ENCODE data around the gene MAN2B1.
"Not testable (repeated sequence)": the region's sequence is repeated elsewhere in the genome, so short reads cannot be mapped to it uniquely, and the experiment has no call there.

The MAN2B1 gene

GRCh38 chr19:12666265-12667048 is at the start of gene MAN2B1, which contains the start of gene WDR83:
Gene MAN2B1, minus strand, starts transcription at chr19:12666742. Its CDS starts 41 bp downstream, at chr19:12666701.
Gene WDR83, plus strand, starts transcription at chr19:12666807. Its CDS starts 2,984 bp downstream, at chr19:12669791.
- peak within 1 kb of the TSS; percentile 67 for H3K9ac ChIP-seq (ENCODE audit: low read depth, low read length)
- H3K36me3 ChIP-seq (ENCODE audit: control insufficient read depth, insufficient read depth, low read length) = peaks cover 12% of the 10 kb centered on the region
- H3K27me3 ChIP-seq (ENCODE audit: control insufficient read depth, insufficient read depth, low read length) = no peaks in the 10 kb centered on the region
- peak within 1 kb of the TSS; percentile 83 for H3K4me3 ChIP-seq (ENCODE audit: low read depth, low read length)
- peaks cover 4% of the 10 kb centered on the region for H3K4me1 ChIP-seq (ENCODE audit: control insufficient read depth, insufficient read depth, low read length)
- no peaks in the 10 kb centered on the region for H3K9me3 ChIP-seq (ENCODE audit: control insufficient read depth, insufficient read depth, low read length)

GRCh38 chr19:12715929-12716328 is 49.4 kb upstream of the MAN2B1 start:
- Histone ChIP-seq H3K4me3 (ENCODE audit: low read depth, low read length) (no peak overlapping the region), H3K9ac (ENCODE audit: low read depth, low read length) (no peak overlapping the region), H3K9me3 (ENCODE audit: control insufficient read depth, insufficient read depth, low read length) (no peaks in the 10 kb centered on the region), H3K27me3 (ENCODE audit: control insufficient read depth, insufficient read depth, low read length) (no peaks in the 10 kb centered on the region), H3K4me1 (ENCODE audit: control insufficient read depth, insufficient read depth, low read length) (no peaks in the 10 kb centered on the region), H3K36me3 (ENCODE audit: control insufficient read depth, insufficient read depth, low read length) (peaks cover 41% of the 10 kb centered on the region)

- no peaks in the 10 kb centered on the region for H3K9me3 ChIP-seq (ENCODE audit: control insufficient read depth, insufficient read depth, low read length)
- no peak overlapping the region for H3K4me3 ChIP-seq (ENCODE audit: low read depth, low read length)
- no peaks in the 10 kb centered on the region for H3K4me1 ChIP-seq (ENCODE audit: control insufficient read depth, insufficient read depth, low read length)
- no peaks in the 10 kb centered on the region for H3K27me3 ChIP-seq (ENCODE audit: control insufficient read depth, insufficient read depth, low read length)
- H3K36me3 ChIP-seq (ENCODE audit: control insufficient read depth, insufficient read depth, low read length) = peaks cover 49% of the 10 kb centered on the region
- H3K9ac ChIP-seq (ENCODE audit: low read depth, low read length) = no peak overlapping the region
Observed at GRCh38 chr19:12715102-12715501, 48.6 kb upstream of the MAN2B1 start.

GRCh38 chr19:12713304-12713703 is 46.8 kb upstream of the MAN2B1 start:
- peaks cover 50% of the 10 kb centered on the region for H3K36me3 ChIP-seq (ENCODE audit: control insufficient read depth, insufficient read depth, low read length)
- H3K9ac ChIP-seq (ENCODE audit: low read depth, low read length); H3K9me3 ChIP-seq (ENCODE audit: control insufficient read depth, insufficient read depth, low read length); H3K4me1 ChIP-seq (ENCODE audit: control insufficient read depth, insufficient read depth, low read length); H3K4me3 ChIP-seq (ENCODE audit: low read depth, low read length); H3K27me3 ChIP-seq (ENCODE audit: control insufficient read depth, insufficient read depth, low read length): not testable (repeated sequence)

- H3K4me3 ChIP-seq (ENCODE audit: low read depth, low read length); H3K27me3 ChIP-seq (ENCODE audit: control insufficient read depth, insufficient read depth, low read length); H3K9me3 ChIP-seq (ENCODE audit: control insufficient read depth, insufficient read depth, low read length); H3K4me1 ChIP-seq (ENCODE audit: control insufficient read depth, insufficient read depth, low read length); H3K9ac ChIP-seq (ENCODE audit: low read depth, low read length): not testable (repeated sequence)
- peaks cover 57% of the 10 kb centered on the region for H3K36me3 ChIP-seq (ENCODE audit: control insufficient read depth, insufficient read depth, low read length)
Observed at GRCh38 chr19:12712077-12712476, 45.5 kb upstream of the MAN2B1 start.

GRCh38 chr19:12711187-12711586 is 44.6 kb upstream of the MAN2B1 start:
- peaks cover 65% of the 10 kb centered on the region for H3K36me3 ChIP-seq (ENCODE audit: control insufficient read depth, insufficient read depth, low read length)
- no peak overlapping the region for H3K4me3 ChIP-seq (ENCODE audit: low read depth, low read length)
- no peaks in the 10 kb centered on the region for H3K9me3 ChIP-seq (ENCODE audit: control insufficient read depth, insufficient read depth, low read length)
- no peaks in the 10 kb centered on the region for H3K4me1 ChIP-seq (ENCODE audit: control insufficient read depth, insufficient read depth, low read length)
- no peak overlapping the region for H3K9ac ChIP-seq (ENCODE audit: low read depth, low read length)
- no peaks in the 10 kb centered on the region for H3K27me3 ChIP-seq (ENCODE audit: control insufficient read depth, insufficient read depth, low read length)

GRCh38 chr19:12708641-12709040 is 42.1 kb upstream of the MAN2B1 start:
- Histone ChIP-seq H3K36me3 (ENCODE audit: control insufficient read depth, insufficient read depth, low read length) (peaks cover 60% of the 10 kb centered on the region), H3K4me1 (ENCODE audit: control insufficient read depth, insufficient read depth, low read length) (no peaks in the 10 kb centered on the region), H3K9ac (ENCODE audit: low read depth, low read length) (no peak overlapping the region), H3K27me3 (ENCODE audit: control insufficient read depth, insufficient read depth, low read length) (no peaks in the 10 kb centered on the region), H3K4me3 (ENCODE audit: low read depth, low read length) (no peak overlapping the region), H3K9me3 (ENCODE audit: control insufficient read depth, insufficient read depth, low read length) (no peaks in the 10 kb centered on the region)

GRCh38 chr19:12706332-12706718 is 39.8 kb upstream of the MAN2B1 start:
- Histone ChIP-seq H3K4me1 (ENCODE audit: control insufficient read depth, insufficient read depth, low read length) (no peaks in the 10 kb centered on the region), H3K9me3 (ENCODE audit: control insufficient read depth, insufficient read depth, low read length) (no peaks in the 10 kb centered on the region), H3K4me3 (ENCODE audit: low read depth, low read length) (no peak overlapping the region), H3K9ac (ENCODE audit: low read depth, low read length) (no peak overlapping the region), H3K36me3 (ENCODE audit: control insufficient read depth, insufficient read depth, low read length) (peaks cover 67% of the 10 kb centered on the region), H3K27me3 (ENCODE audit: control insufficient read depth, insufficient read depth, low read length) (no peaks in the 10 kb centered on the region)

GRCh38 chr19:12705654-12706331 is 39.3 kb upstream of the MAN2B1 start:
- Histone ChIP-seq H3K9ac (ENCODE audit: low read depth, low read length) (no peak overlapping the region), H3K27me3 (ENCODE audit: control insufficient read depth, insufficient read depth, low read length) (no peaks in the 10 kb centered on the region), H3K36me3 (ENCODE audit: control insufficient read depth, insufficient read depth, low read length) (peaks cover 68% of the 10 kb centered on the region)

GRCh38 chr19:12705169-12705568 is 38.6 kb upstream of the MAN2B1 start:
- H3K4me3 ChIP-seq (ENCODE audit: low read depth, low read length) = no peak overlapping the region
- no peaks in the 10 kb centered on the region for H3K9me3 ChIP-seq (ENCODE audit: control insufficient read depth, insufficient read depth, low read length)
- peaks cover 66% of the 10 kb centered on the region for H3K36me3 ChIP-seq (ENCODE audit: control insufficient read depth, insufficient read depth, low read length)
- H3K9ac ChIP-seq (ENCODE audit: low read depth, low read length) = no peak overlapping the region
- H3K4me1 ChIP-seq (ENCODE audit: control insufficient read depth, insufficient read depth, low read length) = no peaks in the 10 kb centered on the region
- no peaks in the 10 kb centered on the region for H3K27me3 ChIP-seq (ENCODE audit: control insufficient read depth, insufficient read depth, low read length)

More at GRCh38 chr19:12705654-12706331, 39.3 kb upstream of the MAN2B1 start:
- Histone ChIP-seq H3K9me3 (ENCODE audit: control insufficient read depth, insufficient read depth, low read length) (no peaks in the 10 kb centered on the region), H3K4me1 (ENCODE audit: control insufficient read depth, insufficient read depth, low read length) (no peaks in the 10 kb centered on the region), H3K4me3 (ENCODE audit: low read depth, low read length) (no peak overlapping the region)

- H3K4me3 ChIP-seq (ENCODE audit: low read depth, low read length) = no peak overlapping the region
- no peaks in the 10 kb centered on the region for H3K27me3 ChIP-seq (ENCODE audit: control insufficient read depth, insufficient read depth, low read length)
- H3K9me3 ChIP-seq (ENCODE audit: control insufficient read depth, insufficient read depth, low read length) = no peaks in the 10 kb centered on the region
- no peaks in the 10 kb centered on the region for H3K4me1 ChIP-seq (ENCODE audit: control insufficient read depth, insufficient read depth, low read length)
- H3K36me3 ChIP-seq (ENCODE audit: control insufficient read depth, insufficient read depth, low read length) = peaks cover 62% of the 10 kb centered on the region
- no peak overlapping the region for H3K9ac ChIP-seq (ENCODE audit: low read depth, low read length)
Observed at GRCh38 chr19:12703046-12703445, 36.5 kb upstream of the MAN2B1 start.

Measured in iPS-15b (cell line).